ENCODE data around the gene GRIK5. TPM values are rescaled to one million over a fixed set of nuclear protein-coding genes. Genes with fewer than 3 reads are reported as not detected.

Gene GRIK5
- polyA plus RNA-seq, 1 experiment = 0.06 TPM

GRCh38 chr19:42095142-42095813 is 25.3 kb upstream of the GRIK5 start:
- ChIA-PET CTCF (interaction anchor here (0.7 to 2.3 kb wide), 3 partner anchors 14 to 15 kb away, joined by 4 to 13 read pairs (median 5); no protein-coding TSS in a partner anchor), POLR2A (no interaction called here)
- Histone ChIP-seq H3K27me3 (ENCODE audit: control insufficient read depth, insufficient read depth, low read length) (no peaks in the 10 kb centered on the region), H3K36me3 (ENCODE audit: control insufficient read depth, insufficient read depth, low read length) (peaks cover 8% of the 10 kb centered on the region), H3K4me3 (ENCODE audit: low read depth, low read length) (no peak overlapping the region)
- no peak for TF ChIP-seq CTCF (IDR thresholded peaks at IDR 0.05; ENCODE audit: insufficient read depth, low read depth, low read length)
- DNase-seq (ENCODE audit: low read depth) = no peak

GRCh38 chr19:42093926-42094325 is 23.9 kb upstream of the GRIK5 start:
- DNase-seq (ENCODE audit: low read depth) = no peak
- no peaks in the 10 kb centered on the region for H3K27me3 ChIP-seq (ENCODE audit: control insufficient read depth, insufficient read depth, low read length)
- H3K4me3 ChIP-seq (ENCODE audit: low read depth, low read length) = no peak overlapping the region
- ChIA-PET POLR2A (no interaction called here), CTCF (interaction anchor here (2.0 to 2.3 kb wide), 2 partner anchors 13 to 15 kb away, joined by 5 to 13 read pairs; no protein-coding TSS in a partner anchor)
- TF ChIP-seq CTCF (IDR thresholded peaks at IDR 0.05; ENCODE audit: insufficient read depth, low read depth, low read length) = no peak
- H3K36me3 ChIP-seq (ENCODE audit: control insufficient read depth, insufficient read depth, low read length) = peaks cover 6% of the 10 kb centered on the region

- ChIA-PET POLR2A (no interaction called here), CTCF (interaction anchor here (1.0 to 2.3 kb wide), 3 partner anchors 9 to 15 kb away, joined by 3 to 13 read pairs (median 5); no protein-coding TSS in a partner anchor)
- DNase-seq (ENCODE audit: low read depth) = no peak
- Histone ChIP-seq H3K4me3 (ENCODE audit: low read depth, low read length) (no peak overlapping the region), H3K36me3 (ENCODE audit: control insufficient read depth, insufficient read depth, low read length) (peaks cover 6% of the 10 kb centered on the region), H3K27me3 (ENCODE audit: control insufficient read depth, insufficient read depth, low read length) (no peaks in the 10 kb centered on the region)
- no peak for TF ChIP-seq CTCF (IDR thresholded peaks at IDR 0.05; ENCODE audit: insufficient read depth, low read depth, low read length)
These were observed 23.5 kb upstream of the GRIK5 start for GRCh38 chr19:42093505-42093904.

- CTCF ChIA-PET = interaction anchor here (0.6 to 1.1 kb wide), 4 partner anchors 10 to 21 kb away, joined by 3 to 5 read pairs (median 3); no protein-coding TSS in a partner anchor
- no peaks in the 10 kb centered on the region for H3K27me3 ChIP-seq (ENCODE audit: control insufficient read depth, insufficient read depth, low read length)
- no peak for DNase-seq (ENCODE audit: low read depth)
- POLR2A ChIA-PET = no interaction called here
- peaks cover 6% of the 10 kb centered on the region for H3K36me3 ChIP-seq (ENCODE audit: control insufficient read depth, insufficient read depth, low read length)
- H3K4me3 ChIP-seq (ENCODE audit: low read depth, low read length) = no peak overlapping the region
- TF ChIP-seq CTCF (IDR thresholded peaks at IDR 0.05; ENCODE audit: insufficient read depth, low read depth, low read length) = peak; percentile 61
These were observed 22.3 kb upstream of the GRIK5 start for GRCh38 chr19:42092350-42092749.

GRCh38 chr19:42091742-42092141 is 21.7 kb upstream of the GRIK5 start:
- CTCF ChIA-PET = interaction anchor here (0.6 to 1.1 kb wide), 3 partner anchors 10 to 21 kb away, joined by 3 to 5 read pairs (median 3); no protein-coding TSS in a partner anchor
- TF ChIP-seq CTCF (IDR thresholded peaks at IDR 0.05; ENCODE audit: insufficient read depth, low read depth, low read length) = no peak

More at GRCh38 chr19:42091742-42092141, 21.7 kb upstream of the GRIK5 start:
- no peaks in the 10 kb centered on the region for H3K27me3 ChIP-seq (ENCODE audit: control insufficient read depth, insufficient read depth, low read length)
- peaks cover 6% of the 10 kb centered on the region for H3K36me3 ChIP-seq (ENCODE audit: control insufficient read depth, insufficient read depth, low read length)
- no peak overlapping the region for H3K4me3 ChIP-seq (ENCODE audit: low read depth, low read length)
- no peak for DNase-seq (ENCODE audit: low read depth)
- POLR2A ChIA-PET = no interaction called here

Measured in BJ (cell line).